NCI-H2227 (cell line): ENCODE measurements around the gene SCFD1.

Source experiments
- DNase-seq: peaks from one replicate; lab custom pipeline; 2025; ENCODE audit not compliant: unreplicated experiment; lab: John Stamatoyannopoulos, UW

SCFD1 gene

DNA sequence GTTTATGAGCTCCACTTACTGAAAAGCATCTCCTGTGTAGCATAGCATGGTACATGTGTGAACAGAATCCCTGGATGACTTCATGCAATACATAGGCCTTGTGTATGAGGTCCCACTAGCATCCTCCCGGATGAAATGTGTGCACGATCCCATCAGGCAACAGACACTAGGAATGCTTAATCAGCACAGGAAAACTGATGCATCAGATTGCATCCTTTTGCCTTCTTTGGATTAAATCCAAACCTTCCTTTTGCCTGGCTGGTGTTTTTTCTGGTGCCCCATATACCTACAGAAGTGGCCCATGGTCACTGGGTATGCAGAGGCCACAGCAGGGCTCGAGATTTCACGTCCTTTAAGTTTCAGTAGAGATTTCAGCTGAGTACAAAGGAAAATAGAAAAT, 131.3 kb downstream of the SCFD1 start:
- no peak for DNase-seq

DNA sequence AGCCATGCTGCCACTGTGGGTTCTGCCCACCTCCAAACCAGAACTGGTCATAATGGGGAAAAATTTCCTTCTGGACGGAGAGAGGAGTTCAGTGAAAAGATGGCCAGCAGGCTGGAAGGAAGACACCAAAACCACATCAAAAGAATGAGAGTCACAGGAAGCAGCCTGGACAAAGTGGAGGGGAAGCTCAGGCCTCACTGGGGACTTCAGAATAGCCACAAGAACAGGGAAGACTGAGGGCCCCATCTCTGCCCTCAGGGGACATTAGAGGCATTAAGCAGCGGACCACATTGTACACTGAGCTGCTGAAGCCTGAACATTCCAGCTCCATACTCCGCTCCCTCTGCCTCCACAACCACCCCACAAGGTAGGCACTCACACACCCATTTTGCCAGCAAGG, 132.7 kb downstream of the SCFD1 start:
- no peak for DNase-seq

DNA sequence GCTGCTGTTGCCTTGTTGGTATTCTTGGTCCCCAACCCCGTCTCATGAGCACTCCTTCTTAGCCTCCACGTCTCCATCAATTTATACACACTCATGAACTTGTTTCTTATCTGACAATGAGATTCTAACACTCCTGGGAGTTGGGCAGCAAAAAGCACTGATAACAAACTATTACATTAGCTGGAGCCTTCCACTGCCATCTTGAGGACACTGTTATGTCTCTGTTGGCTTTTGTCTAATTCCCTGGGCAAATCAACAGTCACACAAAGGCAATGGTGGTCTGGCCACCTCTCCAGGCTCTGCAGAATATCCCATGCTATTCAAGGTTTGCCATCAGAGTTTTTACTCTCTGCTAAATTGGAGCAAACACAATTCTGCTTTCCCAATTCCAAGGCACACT, 134.5 kb downstream of the SCFD1 start:
- DNase-seq: no peak

DNA sequence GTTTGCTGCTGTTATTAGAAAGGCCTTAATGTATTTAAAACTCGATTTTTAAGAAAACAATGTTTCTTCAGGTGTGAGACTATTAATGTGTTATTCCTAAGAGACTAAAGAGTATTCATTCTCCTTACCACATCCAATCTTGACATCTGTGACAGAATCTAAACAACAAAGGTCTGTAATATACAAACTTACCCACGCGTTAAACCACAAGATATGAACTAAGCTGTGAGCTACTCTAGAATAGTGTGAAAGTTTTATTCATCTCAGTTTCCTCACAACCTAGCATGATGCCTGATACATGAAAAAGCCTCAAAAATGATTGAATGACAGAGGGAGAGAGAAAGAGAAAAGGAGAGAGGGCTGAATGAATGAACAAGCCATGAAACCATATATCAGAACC, 135.0 kb downstream of the SCFD1 start:
- no peak for DNase-seq

DNA sequence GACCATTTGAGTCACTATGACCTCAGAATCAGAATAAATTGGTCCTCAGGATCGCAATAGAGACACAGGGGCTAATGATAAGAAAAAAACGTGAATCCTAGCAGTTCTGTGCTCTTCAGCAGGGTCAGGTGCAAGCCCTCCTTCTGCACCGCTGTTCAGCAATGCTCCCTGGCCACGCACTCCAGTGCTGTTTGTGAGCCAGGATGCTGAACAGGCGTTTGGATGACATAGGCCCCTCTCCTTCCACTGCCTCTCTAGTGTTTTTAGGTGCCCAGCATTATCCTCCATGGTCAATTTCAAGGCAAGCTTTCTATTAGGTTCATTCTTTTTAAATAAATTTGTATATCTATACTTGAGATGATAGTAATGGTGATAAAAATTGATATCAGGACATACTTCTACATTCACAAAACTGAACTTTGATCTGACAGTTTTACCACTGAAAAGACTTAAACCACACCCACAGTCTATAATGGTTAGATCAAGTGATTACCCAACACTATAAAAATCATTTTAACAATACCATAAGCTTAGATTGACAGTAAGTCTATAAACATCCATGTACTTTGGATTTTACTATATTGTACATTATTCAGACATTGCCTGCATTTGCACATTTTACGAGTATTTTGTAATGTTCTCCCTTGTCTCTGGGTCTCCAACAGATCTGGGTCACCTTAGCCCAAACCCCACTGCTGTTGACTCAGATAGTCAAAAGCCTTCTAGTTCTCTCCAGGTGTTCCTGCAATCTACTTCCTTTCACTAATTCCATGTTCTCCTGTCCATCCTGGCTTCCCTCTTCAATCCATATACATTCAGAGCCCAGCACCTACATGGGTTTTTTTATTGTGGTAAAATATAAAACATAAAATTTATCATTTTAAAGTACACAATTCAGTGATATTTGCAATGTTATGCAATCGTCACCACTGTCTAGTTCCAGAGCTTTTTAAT, 137.3 kb downstream of the SCFD1 start:
- DNase-seq: no peak

DNA sequence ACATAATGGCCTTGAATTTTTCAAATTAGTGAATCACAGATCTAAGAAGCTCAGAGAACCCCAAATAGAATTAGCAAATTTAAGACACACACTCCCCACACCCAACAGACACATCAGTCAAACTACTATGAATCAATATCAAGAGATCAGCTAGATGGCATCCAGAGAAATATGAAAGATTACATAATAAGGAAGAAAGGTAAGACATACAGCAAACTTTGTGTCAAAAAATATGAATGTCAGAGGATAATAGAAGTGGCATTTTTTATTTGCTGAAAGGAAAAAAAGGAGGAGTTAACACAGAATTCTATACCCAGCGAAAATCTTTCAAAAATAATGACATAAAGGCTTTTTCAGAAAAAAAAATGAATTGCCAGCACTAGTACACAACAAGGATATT, 141.8 kb downstream of the SCFD1 start:
- DNase-seq: no peak

DNA sequence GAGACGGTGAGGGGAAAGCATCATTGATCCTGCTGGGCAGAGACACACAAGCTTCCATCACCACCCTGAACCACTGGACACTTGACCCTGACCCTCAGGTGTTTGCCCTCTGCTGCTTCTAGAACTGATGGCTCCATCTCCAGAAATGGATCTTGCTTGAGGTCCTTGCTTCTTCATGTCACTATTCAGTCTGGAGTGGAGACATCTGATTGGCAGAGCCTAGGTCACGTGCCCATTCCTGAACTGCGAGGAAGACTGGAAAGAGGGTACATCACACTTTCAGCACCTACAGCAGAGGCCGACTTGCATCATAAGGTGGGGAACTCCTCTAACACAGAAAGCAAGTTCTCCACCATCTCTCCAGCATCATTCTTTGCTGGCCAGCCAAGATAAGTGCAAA, 145.5 kb downstream of the SCFD1 start:
- no peak for DNase-seq

DNA sequence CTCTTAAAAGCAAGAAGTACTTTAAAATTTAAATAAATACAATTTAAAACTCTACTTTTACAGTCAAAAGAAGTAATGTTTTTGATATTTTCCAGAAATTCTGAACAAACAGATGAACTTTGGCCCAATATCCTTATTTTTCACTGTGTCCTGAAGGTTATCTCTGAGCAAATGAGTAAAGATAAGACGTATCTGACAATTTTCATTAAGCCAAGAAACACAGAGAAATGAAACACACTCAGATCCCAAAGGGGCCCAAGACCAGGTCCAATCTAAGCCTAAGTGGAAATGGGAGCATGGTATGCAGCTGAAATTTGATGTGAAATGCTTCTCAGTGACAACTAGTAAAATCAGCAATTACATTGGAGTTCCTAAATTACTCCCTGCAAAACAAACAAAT, 146.7 kb downstream of the SCFD1 start:
- no peak for DNase-seq

DNA sequence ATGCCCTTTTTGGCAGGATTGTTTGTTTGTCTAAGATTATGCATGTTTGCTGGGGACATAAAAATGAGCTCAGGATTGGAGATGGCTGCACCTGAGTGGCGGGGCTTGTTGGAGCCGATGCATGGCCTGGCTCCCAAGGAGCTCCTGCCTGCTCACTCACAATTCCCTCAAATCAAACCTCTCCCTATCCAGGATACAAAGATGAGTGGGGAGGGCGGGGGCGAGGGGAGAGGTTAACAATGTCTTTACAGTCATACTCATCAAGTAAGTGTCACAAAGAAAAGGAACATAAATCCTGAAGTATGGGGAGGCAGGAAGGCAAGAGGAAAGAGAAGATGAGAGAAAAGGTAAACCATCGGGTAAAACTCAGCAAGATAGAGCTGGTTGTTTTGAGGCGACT, 148.3 kb downstream of the SCFD1 start:
- no peak for DNase-seq

DNA sequence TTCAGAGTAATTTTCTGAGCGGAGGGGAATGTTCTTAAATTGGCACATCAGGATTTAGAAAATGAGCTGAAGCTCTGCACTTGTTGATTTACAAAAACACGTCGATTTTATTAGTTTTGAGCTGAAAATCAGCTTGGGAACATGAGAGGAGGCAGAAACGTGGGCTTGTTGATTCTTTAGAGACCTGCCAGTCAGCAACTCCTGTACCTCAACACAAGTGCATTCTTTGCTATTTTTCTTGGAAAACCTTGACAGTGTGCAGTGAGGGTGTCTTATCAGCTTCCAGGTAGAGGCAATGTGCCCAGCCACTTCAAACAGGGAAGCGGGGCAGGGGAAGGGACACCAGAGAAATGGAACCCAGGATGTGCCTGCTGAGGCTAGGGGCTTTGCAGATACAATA, 149.5 kb downstream of the SCFD1 start:
- DNase-seq: no peak

DNA sequence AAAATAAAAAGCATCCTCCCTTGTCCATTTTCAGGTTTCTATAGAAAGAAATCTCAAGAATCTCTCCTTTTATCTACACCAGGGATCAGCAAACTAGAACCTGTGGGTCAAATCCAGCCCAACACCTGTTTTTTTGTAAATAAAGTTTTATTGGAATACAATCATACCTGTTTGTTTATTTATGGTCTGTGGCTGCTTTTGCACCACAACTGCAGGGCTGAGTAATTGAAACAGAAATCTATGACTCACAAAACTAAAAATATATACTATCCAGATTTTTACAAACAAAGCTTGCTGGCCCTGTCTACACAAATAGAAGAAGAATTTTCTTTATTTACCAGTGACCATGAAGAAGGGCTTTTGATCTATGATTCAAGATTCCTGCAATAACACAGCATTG, 157.1 kb downstream of the SCFD1 start:
- no peak for DNase-seq
